Liver (tissue), 3 donors: ENCODE measurements around the gene GRIN3B.

ENCODE experiments used
- CTCF ChIP-seq: fragments of 150-350 bp; IDR thresholded peaks from 2 replicates; pipeline ENCODE4 v1.5.1; 2017; ENCODE audit warnings: improper control_type of control experiment, low read depth, low read length; ENCODE audit not compliant: missing input control
- HNF4A ChIP-seq, 2 donors: conservative IDR thresholded peaks; 2 replicates each; pipeline ENCODE4 v1.6.1; 2016; ENCODE audit warnings: antibody characterized with exemption in 2 of 2, mild to moderate bottlenecking in 2 of 2
- SP1 ChIP-seq: IDR thresholded peaks from 2 replicates; pipeline ENCODE4 v1.6.1; 2018; ENCODE audit warnings: antibody characterized with exemption, mild to moderate bottlenecking
- TAF1 ChIP-seq: conservative IDR thresholded peaks from 2 replicates; pipeline ENCODE4 v1.6.1; 2016; ENCODE audit warnings: antibody characterized with exemption, mild to moderate bottlenecking
- YY1 ChIP-seq: IDR thresholded peaks from 2 replicates; pipeline ENCODE4 v1.6.1; 2016; ENCODE audit warnings: antibody characterized with exemption, mild to moderate bottlenecking
- TF ChIP-seq, protein P1 (sequence below): IDR thresholded peaks from 2 replicates; pipeline ENCODE4 v1.6.1; 2016; ENCODE audit warnings: antibody characterized with exemption
- donor health status: healthy.
- donor health status: healthy.

- TF ChIP-seq CTCF (no peak), TAF1 (no peak), SP1 (no peak), YY1 (no peak), HNF4A (conservative IDR thresholded peaks at IDR 0.05) (no peak)
- TF ChIP-seq, protein P1, sequence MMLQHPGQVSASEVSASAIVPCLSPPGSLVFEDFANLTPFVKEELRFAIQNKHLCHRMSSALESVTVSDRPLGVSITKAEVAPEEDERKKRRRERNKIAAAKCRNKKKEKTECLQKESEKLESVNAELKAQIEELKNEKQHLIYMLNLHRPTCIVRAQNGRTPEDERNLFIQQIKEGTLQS, result no peak
These were observed 4.0 kb upstream of the GRIN3B start for GRCh38 chr19:996051-996838.
